OCI-M2 (cell line): ENCODE results near the gene PPARGC1A.

Source experiments
- DNase-seq: peaks from one replicate; lab custom pipeline; 2025; ENCODE audit not compliant: unreplicated experiment; lab: John Stamatoyannopoulos, UW

The PPARGC1A gene

DNA sequence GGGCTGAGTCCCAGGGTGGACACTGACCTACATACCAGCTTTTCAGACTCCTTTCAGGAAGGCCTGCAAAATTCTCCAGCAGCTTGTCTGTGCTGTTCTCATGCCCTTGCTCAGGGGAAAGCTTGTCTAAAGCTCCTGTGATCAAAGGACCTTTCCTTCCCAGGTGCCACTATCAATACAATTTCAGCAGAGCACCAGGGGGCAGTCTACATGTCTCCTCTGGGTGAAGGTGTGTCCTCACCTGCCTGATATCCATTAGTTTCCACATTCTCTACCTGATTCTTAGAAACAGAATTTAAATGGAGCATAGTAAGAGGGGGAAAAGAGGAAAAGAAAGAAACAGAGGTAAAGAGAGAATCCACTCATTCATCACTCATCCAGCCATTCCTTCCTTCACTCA lies 114.2 kb downstream of the PPARGC1A start:
- no peak for DNase-seq

DNA sequence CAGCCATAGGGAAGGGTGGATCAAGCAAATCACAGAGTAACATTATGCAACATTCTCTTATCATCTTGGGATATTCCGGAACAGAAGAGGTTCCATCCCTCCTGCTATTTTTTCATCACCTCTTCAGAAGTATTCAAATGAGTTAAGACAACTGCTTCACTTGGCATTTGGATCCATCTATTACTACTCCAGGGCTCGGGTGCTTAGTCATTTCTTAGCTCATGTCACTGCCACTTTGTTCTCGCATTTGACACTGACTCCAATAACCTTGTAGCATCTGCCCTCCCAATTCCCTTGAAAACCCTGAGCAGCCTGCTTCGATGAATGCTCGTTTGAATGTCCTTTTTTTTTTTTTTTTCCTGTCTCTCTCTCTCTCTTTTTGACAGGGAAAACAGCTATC lies 114.9 kb downstream of the PPARGC1A start:
- DNase-seq: no peak

DNA sequence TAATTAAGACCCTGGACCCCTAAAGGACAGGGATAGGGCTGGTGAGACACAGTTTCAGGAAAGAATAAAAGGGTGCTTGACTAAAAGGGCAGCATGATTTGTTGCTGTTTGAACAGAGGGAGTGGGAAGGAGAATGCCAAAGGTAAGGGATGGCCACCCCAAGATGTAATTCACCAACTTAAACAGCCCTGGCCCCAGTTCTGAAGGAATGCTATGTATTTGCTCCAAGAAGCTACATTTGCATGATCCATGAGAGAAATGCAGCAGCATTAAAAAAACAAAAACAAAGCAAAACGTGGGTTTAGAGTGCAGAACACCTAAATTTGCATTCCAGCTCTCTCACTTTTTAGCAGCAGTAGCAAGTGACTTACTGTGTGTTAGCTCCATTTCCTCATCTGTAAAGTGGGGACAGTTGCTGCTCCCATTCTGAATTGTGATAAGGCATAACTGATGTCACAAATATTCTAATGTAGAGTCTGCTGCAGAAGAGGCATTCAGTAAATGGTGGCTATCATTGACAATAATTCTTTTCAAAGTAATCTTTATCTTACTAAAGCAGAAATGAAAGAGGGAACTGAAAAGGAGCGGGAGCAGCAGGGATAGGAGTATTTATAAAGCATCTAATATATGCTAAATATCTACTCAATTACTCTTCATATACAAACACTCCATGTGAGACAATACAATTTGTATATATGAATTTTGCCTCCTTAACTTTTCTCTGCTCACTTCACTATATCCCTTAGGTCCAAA lies 115.8 kb downstream of the PPARGC1A start:
- no peak for DNase-seq

DNA sequence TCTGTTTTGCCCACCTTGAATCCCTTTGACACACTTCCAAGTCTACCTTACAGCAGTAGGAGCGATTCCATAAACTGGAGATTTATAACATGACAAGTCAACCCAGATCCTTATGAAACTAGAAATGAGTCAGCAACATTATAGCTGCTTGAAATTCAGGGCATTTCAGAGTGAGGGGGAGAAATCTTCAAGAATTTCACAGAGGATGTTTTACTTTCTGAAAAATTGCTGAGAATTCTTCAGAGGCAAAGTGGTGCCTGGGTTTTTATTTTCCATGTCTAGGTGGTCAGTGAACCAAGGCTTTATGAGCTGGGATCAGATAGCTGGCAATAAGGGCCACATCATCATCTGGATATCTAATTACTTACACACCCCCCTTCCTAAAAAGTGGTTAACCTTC lies 119.8 kb downstream of the PPARGC1A start:
- no peak for DNase-seq

DNA sequence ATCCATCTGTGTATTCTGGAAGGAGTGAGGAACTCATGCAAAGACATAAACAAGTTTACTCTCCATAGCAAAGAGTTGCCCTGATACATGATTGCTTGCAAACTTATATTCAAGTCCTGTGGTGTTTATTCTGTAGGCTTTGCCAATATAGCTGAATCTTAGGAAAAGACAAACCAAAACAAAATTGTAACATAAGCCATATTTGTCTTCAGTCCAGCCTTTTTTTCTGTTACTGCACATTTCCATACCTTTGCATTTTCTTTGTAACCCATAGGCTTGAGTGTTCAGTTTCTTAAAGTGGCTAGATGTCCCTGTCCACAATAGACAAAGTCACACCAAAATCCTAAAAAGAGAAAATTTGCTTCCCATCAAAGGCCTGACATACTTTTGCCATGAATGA lies 120.4 kb downstream of the PPARGC1A start:
- DNase-seq: no peak

DNA sequence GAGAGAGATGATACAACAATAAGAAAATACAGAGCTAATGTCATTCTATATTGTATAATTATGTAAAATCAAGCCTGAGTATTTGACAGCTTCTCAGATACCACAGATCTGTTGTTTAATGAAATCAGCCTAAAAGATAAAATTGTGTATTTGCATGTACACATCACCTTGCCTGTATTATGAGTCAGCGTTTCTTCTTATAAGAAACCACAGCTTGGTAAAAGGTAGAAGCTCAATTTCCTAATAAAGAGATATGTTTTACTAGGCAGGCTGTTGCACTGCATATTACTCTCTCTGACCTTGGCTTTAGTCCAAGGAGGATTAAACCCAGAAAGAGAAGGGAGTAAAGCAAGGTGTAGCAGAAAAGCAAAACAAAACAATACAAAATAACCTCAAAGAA lies 121.3 kb downstream of the PPARGC1A start:
- no peak for DNase-seq

DNA sequence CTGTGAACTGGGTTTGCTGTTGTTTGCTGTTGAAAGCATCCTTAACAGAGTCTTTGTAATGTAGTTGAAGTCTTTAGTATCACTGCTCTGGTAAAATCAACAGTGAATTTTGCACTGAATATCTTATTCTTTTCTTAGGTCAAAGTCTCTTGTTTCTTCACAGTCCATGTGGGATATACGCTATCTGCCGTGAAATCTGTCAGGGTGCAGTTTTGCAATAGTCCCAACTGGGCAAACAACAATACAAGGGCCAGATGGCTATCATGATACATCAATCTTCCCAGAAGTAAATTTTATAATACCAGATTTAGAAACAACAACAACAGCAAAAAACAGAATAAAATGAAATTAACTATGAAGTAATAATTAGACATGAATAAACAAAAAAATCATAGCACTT lies 123.5 kb downstream of the PPARGC1A start:
- DNase-seq: no peak

DNA sequence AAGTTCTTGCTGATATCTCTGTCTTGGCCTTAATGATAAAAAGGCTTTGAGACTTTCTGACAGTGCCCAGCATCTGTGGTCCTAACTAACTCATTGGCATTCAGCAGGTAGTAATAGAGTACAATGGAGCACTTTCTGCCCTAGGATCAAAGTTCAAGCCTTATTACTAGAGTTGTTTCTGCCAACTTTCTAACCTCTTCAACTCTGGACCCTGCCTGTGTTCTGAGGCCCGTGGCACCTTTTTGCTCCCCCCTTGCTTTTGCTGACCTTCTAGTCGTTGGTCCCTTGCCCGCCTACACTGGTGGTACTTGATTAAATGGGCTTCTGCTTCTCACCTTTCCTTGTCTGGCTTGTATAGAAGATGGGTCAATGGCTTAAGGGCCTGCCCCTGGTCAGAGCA lies 126.3 kb downstream of the PPARGC1A start:
- no peak for DNase-seq

DNA sequence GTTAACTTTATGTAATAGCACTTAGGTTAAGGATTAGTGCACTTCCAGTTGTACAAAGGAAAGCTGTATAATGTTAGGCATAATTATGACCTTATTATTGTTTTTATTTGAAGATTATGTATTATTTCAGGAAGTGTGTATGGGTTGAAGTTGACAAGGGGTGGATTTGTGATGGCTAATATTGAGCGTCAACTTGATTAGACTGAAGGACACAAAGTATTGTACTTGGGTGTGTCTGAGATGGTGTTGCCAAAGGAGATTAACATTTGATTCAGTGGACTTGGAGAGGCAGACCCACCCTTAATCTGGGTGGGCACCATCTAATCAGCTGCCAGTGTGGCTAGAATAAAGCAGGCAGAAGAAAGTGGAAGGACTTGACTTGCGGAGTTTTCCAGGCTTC lies 127.3 kb downstream of the PPARGC1A start:
- DNase-seq: no peak

DNA sequence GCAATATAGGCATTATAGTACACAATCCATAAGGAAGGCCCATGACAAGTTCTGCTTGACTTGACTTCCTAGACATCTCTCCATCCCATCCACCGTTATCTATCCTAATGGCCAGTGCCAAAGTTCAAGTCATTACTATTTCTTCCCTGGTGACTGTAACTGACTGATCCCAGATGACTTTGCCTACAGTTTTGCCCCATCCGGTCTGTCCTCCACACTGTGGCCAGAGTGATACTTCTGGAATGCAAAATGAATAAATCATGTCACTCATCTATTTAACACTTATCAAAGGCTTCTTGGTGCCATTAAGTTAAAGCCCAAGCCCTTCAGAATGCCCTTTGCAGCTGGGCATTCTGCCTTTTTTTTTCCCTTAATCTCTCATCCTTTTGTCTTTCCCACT lies 130.8 kb downstream of the PPARGC1A start:
- no peak for DNase-seq

DNA sequence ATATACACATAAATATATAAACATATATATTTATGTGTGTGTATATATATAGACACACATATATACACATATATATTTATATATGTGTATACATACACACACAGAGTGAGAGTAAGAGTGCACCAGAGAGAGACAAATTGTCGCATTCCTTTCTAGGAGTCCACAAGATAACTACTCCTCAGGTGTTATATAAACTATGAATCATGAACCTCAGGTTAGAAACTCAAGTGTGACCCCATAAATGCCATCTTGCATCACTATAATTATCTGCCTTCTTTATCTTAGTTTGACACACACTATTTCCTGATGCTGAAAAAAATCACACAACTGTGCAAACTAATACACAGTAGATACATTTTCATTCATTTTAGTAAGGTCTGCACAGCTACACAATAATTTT lies 135.2 kb downstream of the PPARGC1A start:
- DNase-seq: no peak

DNA sequence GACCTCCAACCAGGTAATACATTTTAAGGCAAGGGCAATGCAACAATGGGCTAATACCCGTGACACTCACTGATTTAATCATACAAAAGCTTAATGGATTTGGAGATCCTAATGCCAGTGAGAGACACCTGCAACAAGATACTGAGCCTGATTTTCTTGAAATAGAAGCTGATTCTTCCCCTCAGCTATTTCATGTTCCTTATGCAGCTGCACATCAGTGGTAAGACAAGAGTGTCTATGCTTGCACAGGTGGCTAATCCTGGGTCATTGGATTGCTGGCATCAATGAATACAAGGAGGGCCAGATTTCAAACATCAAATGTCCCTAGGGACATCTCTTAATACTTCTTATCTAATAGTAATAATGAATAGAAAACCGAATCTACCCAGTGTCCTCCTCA lies 139.7 kb downstream of the PPARGC1A start:
- DNase-seq: no peak

DNA sequence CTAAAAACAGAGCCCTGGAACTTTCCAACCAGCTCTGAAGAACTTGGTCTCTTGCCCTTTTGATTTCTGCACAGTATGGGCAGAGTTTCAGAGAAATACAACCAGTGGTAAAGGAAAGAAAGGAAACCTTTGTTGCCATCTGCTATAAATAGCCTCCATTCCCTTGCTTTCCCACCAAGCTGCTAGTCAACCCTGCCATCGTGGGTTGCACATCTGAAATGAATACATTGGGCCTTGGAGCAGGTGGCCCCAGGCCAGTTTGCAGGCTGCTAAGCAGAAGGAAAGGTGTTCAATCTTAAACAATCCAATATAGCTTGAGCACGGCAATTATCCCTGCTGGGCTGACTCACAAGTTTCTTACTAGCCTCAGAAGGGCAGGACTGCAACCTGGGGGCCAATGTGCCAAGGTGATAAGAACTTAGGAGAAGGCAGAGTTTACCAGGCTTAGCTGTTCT lies 142.5 kb downstream of the PPARGC1A start:
- no peak for DNase-seq

DNA sequence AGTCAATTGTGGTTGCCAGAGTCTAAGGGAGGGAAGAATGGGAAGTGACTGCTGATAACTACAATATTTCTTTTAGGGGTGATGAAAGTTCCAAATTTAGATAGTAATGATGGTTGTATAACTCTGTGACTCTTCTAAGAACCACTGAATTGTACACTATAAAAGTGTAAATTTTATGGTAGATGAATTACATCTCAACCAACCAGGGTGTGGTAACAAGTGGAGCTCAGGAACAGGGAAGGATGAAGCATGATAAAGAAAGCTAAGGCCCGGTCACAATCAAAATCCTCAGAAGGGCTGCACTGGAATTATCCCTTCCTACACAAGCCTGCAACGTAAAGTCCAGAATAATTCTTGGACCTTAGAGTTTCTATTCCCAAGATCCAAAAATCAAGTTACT lies 143.2 kb downstream of the PPARGC1A start:
- no peak for DNase-seq

DNA sequence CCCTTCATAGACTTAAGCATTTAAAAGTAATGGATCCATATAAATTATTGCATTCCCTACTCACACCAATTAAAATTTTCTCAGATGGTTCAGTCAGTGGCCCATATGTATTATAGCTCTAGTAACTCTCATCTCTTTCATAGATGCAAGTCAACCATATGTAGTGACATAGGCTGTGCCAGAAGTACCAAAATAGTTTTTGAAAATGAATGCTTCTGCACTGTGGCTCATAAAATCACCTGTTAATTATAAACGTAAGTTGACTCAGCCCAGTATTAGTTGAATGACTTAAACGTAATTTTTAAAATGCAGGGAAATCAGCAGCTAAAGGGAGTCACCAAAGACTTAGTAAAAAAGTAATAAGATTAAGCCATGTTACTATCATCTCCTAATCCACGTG lies 143.8 kb downstream of the PPARGC1A start:
- no peak for DNase-seq

DNA sequence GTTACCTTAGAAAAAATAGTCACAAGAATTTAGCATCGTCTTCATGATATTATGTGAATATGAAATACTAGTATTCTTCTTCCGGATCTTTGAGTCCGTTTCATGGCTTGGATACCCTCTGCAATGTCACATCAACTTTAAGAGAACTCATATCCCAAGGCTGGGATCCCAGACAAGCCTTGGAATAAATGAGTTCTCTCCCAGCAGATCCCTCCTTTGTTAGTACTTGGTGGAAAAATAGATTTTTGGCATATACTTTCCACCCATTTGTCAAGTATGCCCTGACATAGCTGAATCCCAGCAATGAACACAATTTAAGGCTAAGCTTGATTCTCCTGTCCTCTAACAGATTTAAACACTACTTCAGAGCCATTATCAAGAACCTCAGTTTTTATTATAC lies 144.5 kb downstream of the PPARGC1A start:
- DNase-seq: no peak
